Fibroblast of peridontal ligament (primary cell): ENCODE results near the gene EBF3.

Experiments used
- DNase-seq: peaks from one replicate; pipeline ENCODE4 v3.0.0-alpha.2; 2010; ENCODE audit errors: extremely low read depth

The EBF3 gene

GRCh38 chr10:129837909-129838582 is 126.0 kb downstream of the EBF3 start:
- no peak for DNase-seq

GRCh38 chr10:129836253-129836652 is 127.8 kb downstream of the EBF3 start:
- DNase-seq: no peak

GRCh38 chr10:129833994-129834739 is 129.9 kb downstream of the EBF3 start:
- no peak for DNase-seq

- no peak for DNase-seq
Observed at GRCh38 chr10:129833468-129833950, 130.6 kb downstream of the EBF3 start.

- DNase-seq: no peak
Observed at GRCh38 chr10:129832573-129833467, 131.3 kb downstream of the EBF3 start.

GRCh38 chr10:129831150-129831549 is 132.9 kb downstream of the EBF3 start:
- DNase-seq: no peak

GRCh38 chr10:129825826-129826225 is 138.2 kb downstream of the EBF3 start:
- DNase-seq: no peak

GRCh38 chr10:129825221-129825620 is 138.9 kb downstream of the EBF3 start:
- no peak for DNase-seq

- DNase-seq: no peak
Observed at GRCh38 chr10:129820451-129820850, 143.6 kb downstream of the EBF3 start.

GRCh38 chr10:129816656-129817045 is 147.4 kb downstream of the EBF3 start:
- no peak for DNase-seq

GRCh38 chr10:129815898-129816655 is 148.0 kb downstream of the EBF3 start:
- DNase-seq: no peak

GRCh38 chr10:129814681-129815646 is 149.1 kb downstream of the EBF3 start:
- no peak for DNase-seq

GRCh38 chr10:129812398-129812797 is 151.7 kb downstream of the EBF3 start:
- no peak for DNase-seq

- DNase-seq: no peak
Observed at GRCh38 chr10:129811208-129811607, 152.9 kb downstream of the EBF3 start.

GRCh38 chr10:129809841-129810240 is 154.2 kb downstream of the EBF3 start:
- DNase-seq: no peak

- no peak for DNase-seq
Observed at GRCh38 chr10:129809431-129809830, 154.6 kb downstream of the EBF3 start.

- DNase-seq: no peak
Observed at GRCh38 chr10:129808092-129808983, 155.7 kb downstream of the EBF3 start.

GRCh38 chr10:129807211-129807610 is 156.9 kb downstream of the EBF3 start:
- DNase-seq: no peak

GRCh38 chr10:129800796-129801340 is 163.2 kb downstream of the EBF3 start:
- no peak for DNase-seq
